Tongue (tissue), 2 donors: ENCODE data around the gene C2CD2. TPM values are rescaled to one million over a fixed set of nuclear protein-coding genes. Genes with fewer than 3 reads are reported as not detected.
"Not testable (repeated sequence)": the region's sequence is repeated elsewhere in the genome, so short reads cannot be mapped to it uniquely, and the experiment has no call there.

Source experiments
- DNase-seq: peaks from one replicate; pipeline ENCODE4 v3.0.0-alpha.2; 2015
- total RNA-seq: library from RNA; depleted of rRNA; stranded (reverse); fragments of >200 nt; gene quantifications from one replicate; pipeline ENCODE4 v1.2.3, GENCODE V29; 2014

C2CD2 gene
- total RNA-seq, 1 donor from 2014 or later: 12.1 TPM

GRCh38 chr21:41974752-41975053, 20.9 kb upstream of the C2CD2 start:
- DNase-seq: no peak

GRCh38 chr21:41973861-41974751, 20.3 kb upstream of the C2CD2 start:
- DNase-seq: no peak

GRCh38 chr21:41973427-41973831, 19.6 kb upstream of the C2CD2 start:
- DNase-seq: no peak

GRCh38 chr21:41972511-41973205, 18.8 kb upstream of the C2CD2 start:
- DNase-seq: no peak

GRCh38 chr21:41971891-41972290, 18.1 kb upstream of the C2CD2 start:
- no peak for DNase-seq

- no peak for DNase-seq
These were observed 17.2 kb upstream of the C2CD2 start for GRCh38 chr21:41970751-41971653.

GRCh38 chr21:41970106-41970391, 16.2 kb upstream of the C2CD2 start:
- DNase-seq: no peak

- no peak for DNase-seq
These were observed 13.9 kb upstream of the C2CD2 start for GRCh38 chr21:41967708-41968107.

- no peak for DNase-seq
These were observed 13.2 kb upstream of the C2CD2 start for GRCh38 chr21:41966872-41967621.

GRCh38 chr21:41966041-41966833, 12.4 kb upstream of the C2CD2 start:
- peak; percentile 22 for DNase-seq

GRCh38 chr21:41965461-41966013, 11.7 kb upstream of the C2CD2 start:
- no peak for DNase-seq

- DNase-seq: no peak
These were observed 11.2 kb upstream of the C2CD2 start for GRCh38 chr21:41965045-41965444.

- DNase-seq: no peak
These were observed 10.4 kb upstream of the C2CD2 start for GRCh38 chr21:41964171-41964570.

- no peak for DNase-seq
These were observed 8.7 kb upstream of the C2CD2 start for GRCh38 chr21:41962425-41962966.

GRCh38 chr21:41961753-41962152, 7.9 kb upstream of the C2CD2 start:
- DNase-seq: no peak

- no peak for DNase-seq
These were observed 7.5 kb upstream of the C2CD2 start for GRCh38 chr21:41961282-41961701.

GRCh38 chr21:41960386-41960785, 6.6 kb upstream of the C2CD2 start:
- DNase-seq: no peak

- not testable (repeated sequence) for DNase-seq
These were observed 5.9 kb upstream of the C2CD2 start for GRCh38 chr21:41959697-41960096.

GRCh38 chr21:41958886-41959563, 5.2 kb upstream of the C2CD2 start:
- no peak for DNase-seq
